ENCODE data around the gene PSMA6.
A peak's percentile ranks its signal among the peaks of the same experiment; 100 is the strongest.
"Not testable (repeated sequence)": the region's sequence is repeated elsewhere in the genome, so short reads cannot be mapped to it uniquely, and the experiment has no call there.

The PSMA6 gene

GRCh38 chr14:35343702-35344101, 51.5 kb downstream of the PSMA6 start:
- Histone ChIP-seq H3K4me2 (ENCODE audit: low read length) (no peak overlapping the region), H2AFZ (no peak overlapping the region), H3K27me3 (ENCODE audit: control insufficient read depth, insufficient read depth, low read length) (no peaks in the 10 kb centered on the region), H3K9me3 (ENCODE audit: control insufficient read depth, low read length) (no peaks in the 10 kb centered on the region), H3K4me3 (ENCODE audit: low read depth, low read length) (no peak overlapping the region), H3K27ac (peak overlapping the region; percentile 50), H3K79me2 (no peaks in the 10 kb centered on the region), H3K36me3 (ENCODE audit: control insufficient read depth, insufficient read depth, low read length) (no peaks in the 10 kb centered on the region), H3K4me1 (peaks cover 26% of the 10 kb centered on the region), H3K9ac (no peak overlapping the region)
- no peak for TF ChIP-seq CTCF (IDR thresholded peaks at IDR 0.05)

GRCh38 chr14:35344107-35344807, 52.1 kb downstream of the PSMA6 start:
- Histone ChIP-seq H3K79me2 (no peaks in the 10 kb centered on the region), H3K4me3 (ENCODE audit: low read depth, low read length) (no peak overlapping the region), H3K4me2 (ENCODE audit: low read length) (no peak overlapping the region), H3K4me1 (peaks cover 26% of the 10 kb centered on the region), H3K9me3 (ENCODE audit: control insufficient read depth, low read length) (no peaks in the 10 kb centered on the region), H3K27ac (peak overlapping the region; percentile 50), H2AFZ (peak overlapping the region; percentile 14), H3K9ac (no peak overlapping the region), H3K36me3 (ENCODE audit: control insufficient read depth, insufficient read depth, low read length) (no peaks in the 10 kb centered on the region), H3K27me3 (ENCODE audit: control insufficient read depth, insufficient read depth, low read length) (no peaks in the 10 kb centered on the region)
- TF ChIP-seq CTCF (IDR thresholded peaks at IDR 0.05), result no peak

- H3K27ac ChIP-seq, result no peak overlapping the region
- H3K4me2 ChIP-seq (ENCODE audit: low read length), result no peak overlapping the region
- peak overlapping the region; percentile 57 for H2AFZ ChIP-seq
- no peak for TF ChIP-seq CTCF (IDR thresholded peaks at IDR 0.05)
- no peaks in the 10 kb centered on the region for H3K36me3 ChIP-seq (ENCODE audit: control insufficient read depth, insufficient read depth, low read length)
- no peaks in the 10 kb centered on the region for H3K79me2 ChIP-seq
- no peak overlapping the region for H3K4me3 ChIP-seq (ENCODE audit: low read depth, low read length)
- H3K4me1 ChIP-seq, result peaks cover 17% of the 10 kb centered on the region
- no peaks in the 10 kb centered on the region for H3K27me3 ChIP-seq (ENCODE audit: control insufficient read depth, insufficient read depth, low read length)
- H3K9me3 ChIP-seq (ENCODE audit: control insufficient read depth, low read length), result no peaks in the 10 kb centered on the region
- H3K9ac ChIP-seq, result no peak overlapping the region
Observed at GRCh38 chr14:35346738-35347322, 54.6 kb downstream of the PSMA6 start.

GRCh38 chr14:35347323-35348043, 55.3 kb downstream of the PSMA6 start:
- H3K36me3 ChIP-seq (ENCODE audit: control insufficient read depth, insufficient read depth, low read length), result no peaks in the 10 kb centered on the region
- H3K4me2 ChIP-seq (ENCODE audit: low read length), result no peak overlapping the region
- H2AFZ ChIP-seq, result peak overlapping the region; percentile 57
- TF ChIP-seq CTCF (IDR thresholded peaks at IDR 0.05), result no peak
- H3K79me2 ChIP-seq, result no peaks in the 10 kb centered on the region
- no peak overlapping the region for H3K9ac ChIP-seq
- H3K27me3 ChIP-seq (ENCODE audit: control insufficient read depth, insufficient read depth, low read length), result no peaks in the 10 kb centered on the region
- no peaks in the 10 kb centered on the region for H3K9me3 ChIP-seq (ENCODE audit: control insufficient read depth, low read length)
- H3K27ac ChIP-seq, result peak overlapping the region; percentile 42
- peaks cover 17% of the 10 kb centered on the region for H3K4me1 ChIP-seq
- H3K4me3 ChIP-seq (ENCODE audit: low read depth, low read length), result no peak overlapping the region

GRCh38 chr14:35348044-35348380, 55.8 kb downstream of the PSMA6 start:
- H3K4me2 ChIP-seq (ENCODE audit: low read length); H3K27me3 ChIP-seq (ENCODE audit: control insufficient read depth, insufficient read depth, low read length); H3K79me2 ChIP-seq; H3K36me3 ChIP-seq (ENCODE audit: control insufficient read depth, insufficient read depth, low read length); H3K9ac ChIP-seq; H3K9me3 ChIP-seq (ENCODE audit: control insufficient read depth, low read length); H3K4me3 ChIP-seq (ENCODE audit: low read depth, low read length): not testable (repeated sequence)
- peak overlapping the region; percentile 42 for H3K27ac ChIP-seq
- H2AFZ ChIP-seq, result peak overlapping the region; percentile 57
- H3K4me1 ChIP-seq, result peaks cover 20% of the 10 kb centered on the region
